UCSD-AML1 (cell line): ENCODE results near the gene GXYLT2.
A peak's percentile ranks its signal among the peaks of the same experiment; 100 is the strongest.

ENCODE experiments used
- DNase-seq: peaks from one replicate; lab custom pipeline; 2025; ENCODE audit not compliant: unreplicated experiment; lab: John Stamatoyannopoulos, UW

GXYLT2 gene, protein sequence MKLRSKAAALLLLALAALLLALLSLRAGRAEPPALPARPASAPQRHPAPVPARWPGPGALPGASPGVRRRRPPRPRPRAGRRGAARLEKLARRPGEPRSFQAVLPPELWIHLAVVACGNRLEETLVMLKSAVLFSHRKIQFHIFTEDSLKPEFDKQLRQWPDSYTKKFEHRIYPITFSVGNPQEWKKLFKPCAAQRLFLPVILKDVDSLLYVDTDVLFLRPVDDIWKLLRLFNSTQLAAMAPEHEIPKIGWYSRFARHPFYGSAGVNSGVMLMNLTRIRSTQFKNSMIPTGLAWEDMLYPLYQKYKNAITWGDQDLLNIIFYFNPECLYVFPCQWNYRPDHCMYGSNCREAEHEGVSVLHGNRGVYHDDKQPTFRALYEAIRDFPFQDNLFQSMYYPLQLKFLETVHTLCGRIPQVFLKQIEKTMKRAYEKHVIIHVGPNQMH

DNA sequence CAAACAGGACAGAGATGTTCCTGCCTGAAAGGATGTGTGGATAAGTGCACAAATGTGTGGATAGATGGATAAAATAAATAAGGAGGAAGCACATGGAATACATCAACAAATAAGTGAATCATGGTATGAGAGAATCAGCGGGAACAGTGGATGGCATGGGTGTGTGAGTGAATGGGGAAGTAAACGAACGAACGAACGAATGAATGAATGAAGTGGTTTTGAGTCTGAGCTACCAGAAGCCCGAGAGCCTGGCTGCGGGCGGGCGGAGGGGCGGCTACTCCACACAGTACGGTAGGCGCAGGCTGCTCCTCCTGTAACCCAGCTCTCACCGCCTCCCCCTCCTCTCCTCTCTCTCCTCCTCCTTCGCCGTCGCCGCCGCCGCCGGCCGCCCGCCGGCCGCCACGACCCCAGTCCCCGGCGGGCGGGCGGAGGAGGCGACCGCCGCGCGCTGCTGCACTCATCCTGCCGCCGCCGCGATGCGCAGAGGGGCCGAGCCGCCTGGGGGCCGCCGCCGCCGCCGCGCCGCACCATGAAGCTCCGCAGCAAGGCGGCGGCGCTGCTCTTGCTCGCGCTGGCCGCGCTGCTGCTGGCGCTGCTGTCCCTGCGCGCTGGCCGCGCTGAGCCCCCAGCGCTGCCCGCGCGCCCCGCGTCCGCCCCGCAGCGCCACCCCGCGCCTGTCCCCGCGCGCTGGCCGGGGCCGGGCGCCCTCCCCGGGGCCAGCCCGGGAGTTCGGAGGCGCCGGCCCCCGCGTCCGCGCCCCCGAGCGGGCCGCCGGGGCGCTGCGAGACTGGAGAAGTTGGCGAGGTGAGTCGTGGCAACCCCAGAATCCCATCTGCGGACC, at the start of gene GXYLT2:
GXYLT2 (plus strand) TSS at position 342 of the 841 bp plus-strand sequence; CDS start at position 530, 188 bp downstream.
- DNase-seq, result peak; percentile 46

- DNase-seq, result no peak
These were observed 48.8 kb upstream of the GXYLT2 start for GRCh38 chr3:72839057-72839456.

DNA sequence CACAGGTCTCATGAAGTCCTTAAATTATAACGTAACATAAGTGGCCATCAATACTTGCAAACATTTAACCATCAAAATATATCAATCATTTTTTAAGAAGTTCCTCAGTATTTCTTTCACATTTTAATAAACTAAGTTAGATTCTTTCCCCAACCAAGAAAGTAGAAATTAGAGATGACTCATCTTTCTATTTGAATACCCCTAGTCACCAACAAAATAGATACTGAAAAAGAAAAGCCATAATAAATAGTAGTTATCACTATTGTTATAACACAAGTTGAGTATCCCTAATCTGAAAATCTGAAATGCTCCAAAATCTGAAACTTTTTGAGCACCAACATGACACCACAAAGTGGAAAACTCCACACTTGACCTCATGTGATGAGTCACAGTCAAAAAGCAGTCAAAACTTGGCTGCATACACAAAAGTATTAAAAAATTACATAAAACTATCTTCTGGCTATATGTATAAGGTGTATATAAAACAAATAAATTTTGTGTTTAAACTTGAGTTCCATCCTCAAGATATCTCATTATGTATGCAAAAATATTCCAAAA, 43.3 kb upstream of the GXYLT2 start:
- DNase-seq, result no peak

DNA sequence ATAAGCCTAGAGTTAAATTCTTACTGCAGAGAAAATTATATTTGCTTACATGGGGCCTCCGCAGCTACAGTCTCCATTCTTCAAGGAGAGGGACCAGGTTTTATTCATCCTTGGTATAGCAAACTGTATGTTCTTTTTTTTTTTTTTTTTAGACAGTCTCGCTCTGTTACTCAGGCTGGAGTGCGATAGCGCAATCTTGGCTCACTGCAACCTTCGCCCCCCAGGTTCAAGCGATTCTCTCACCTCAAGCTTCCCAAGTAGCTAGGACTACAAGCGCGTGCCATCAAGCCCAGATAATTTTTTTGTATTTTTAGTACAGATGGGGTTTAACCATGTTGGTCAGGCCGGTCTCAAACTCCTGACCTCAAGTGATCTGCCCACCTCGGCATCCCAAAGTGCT, 41.7 kb upstream of the GXYLT2 start:
- DNase-seq, result no peak

DNA sequence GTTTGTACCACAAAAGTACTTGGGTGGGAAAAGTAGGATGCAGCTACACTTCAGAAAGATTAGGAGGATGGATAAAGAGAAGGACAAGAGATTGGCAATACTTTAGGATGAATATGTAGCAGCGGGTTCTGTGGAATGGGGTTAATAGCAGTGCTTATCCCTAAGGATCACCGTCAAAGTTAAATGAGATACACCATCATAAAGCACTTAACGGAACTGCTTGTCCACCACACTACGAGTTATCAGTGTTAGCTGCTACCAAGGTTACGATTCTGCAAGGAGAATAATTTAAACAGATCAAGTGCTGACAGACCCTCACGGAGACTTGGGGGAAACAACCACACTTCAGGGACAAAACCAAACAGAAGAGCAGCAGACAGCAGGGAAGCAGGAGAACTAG, 40.6 kb upstream of the GXYLT2 start:
- no peak for DNase-seq

DNA sequence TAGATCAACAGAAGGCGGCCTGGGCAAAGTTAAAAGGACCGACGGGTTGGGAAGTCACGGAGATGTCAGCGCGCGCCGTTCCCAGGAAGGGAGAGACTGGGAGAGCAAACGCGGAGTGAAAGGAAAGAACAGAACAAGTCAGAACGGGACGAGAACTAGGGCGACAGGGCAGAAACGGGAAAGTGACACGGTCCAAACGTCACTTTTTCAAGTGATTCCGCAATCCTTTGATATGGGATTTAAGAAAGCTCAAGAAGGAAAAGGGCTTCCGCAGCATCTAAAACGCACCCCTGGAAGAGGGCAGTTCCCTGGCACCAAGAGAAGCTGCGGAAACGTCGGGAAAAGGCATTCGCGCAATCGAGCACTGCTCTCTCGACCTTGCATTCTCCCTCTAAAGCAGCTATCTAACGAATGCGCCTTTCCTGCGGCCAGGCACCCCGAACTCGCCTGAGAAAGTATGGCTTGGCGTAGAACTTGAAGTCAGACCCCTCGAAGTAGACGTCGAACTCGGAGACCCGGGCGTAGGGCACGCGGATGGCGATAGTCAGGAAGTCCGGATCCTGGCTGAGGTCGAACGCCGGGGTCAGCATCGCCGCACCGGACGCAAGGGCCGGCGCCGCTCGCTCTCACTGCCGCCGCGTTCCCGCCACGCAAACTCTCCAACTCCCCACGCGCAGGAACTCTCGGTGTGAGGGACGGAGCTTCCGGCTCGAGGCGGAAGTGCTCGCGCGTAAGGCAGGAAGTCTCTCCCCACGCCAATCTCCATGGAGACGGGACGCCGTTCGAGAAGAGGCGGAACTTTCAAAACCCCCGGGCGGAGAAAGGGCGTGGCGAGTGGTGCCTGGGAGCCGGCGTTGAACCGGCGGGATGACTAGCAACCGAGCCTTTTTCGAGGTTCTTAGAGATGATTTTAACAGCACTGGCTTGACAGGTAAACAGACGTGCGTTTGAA, 39.8 kb upstream of the GXYLT2 start, which contains the start of gene SHQ1:
SHQ1 (minus strand) TSS at position 695 of the 952 bp plus-strand sequence; CDS start at position 590, 105 bp downstream.
- DNase-seq, result peak; percentile 92

DNA sequence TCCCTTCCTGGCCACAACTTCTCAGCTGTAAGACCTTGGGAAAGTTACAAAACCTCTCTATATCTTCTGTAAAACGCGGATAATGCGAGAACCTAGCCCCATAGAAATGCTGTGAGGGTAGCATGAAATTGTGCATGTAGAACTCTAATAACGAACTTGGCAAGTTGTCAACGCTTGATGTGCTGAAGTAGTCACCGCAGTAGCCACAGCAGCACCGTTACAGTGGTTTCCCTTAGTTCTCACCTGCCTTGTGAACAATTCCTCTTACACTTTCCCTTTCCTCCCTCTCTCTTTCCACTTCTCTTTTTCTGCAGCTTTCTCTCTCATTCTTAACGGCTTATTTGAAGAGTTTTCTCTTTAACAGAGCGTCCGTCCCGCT, 39.2 kb upstream of the GXYLT2 start:
- no peak for DNase-seq

- no peak for DNase-seq
These were observed 32.8 kb upstream of the GXYLT2 start for GRCh38 chr3:72855001-72855400.

DNA sequence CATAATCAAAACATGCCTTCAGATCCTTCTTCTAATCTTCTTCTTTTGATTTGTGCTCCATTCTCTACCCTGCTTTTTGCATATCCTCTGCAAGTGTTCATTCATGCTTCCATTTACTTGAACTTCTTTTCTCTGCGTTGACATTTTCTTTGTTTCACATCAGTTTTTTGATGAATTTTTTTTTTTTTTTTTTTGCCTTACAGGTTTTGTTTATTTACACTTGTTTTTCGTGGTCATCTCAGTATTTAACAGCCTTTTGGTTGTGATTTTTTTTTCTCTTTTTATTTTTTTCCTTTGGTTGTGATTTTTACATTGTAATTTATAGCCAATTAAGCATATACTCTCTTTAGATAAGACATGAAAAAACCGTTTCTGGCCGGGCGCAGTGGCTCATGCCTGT, 27.8 kb upstream of the GXYLT2 start:
- no peak for DNase-seq

DNA sequence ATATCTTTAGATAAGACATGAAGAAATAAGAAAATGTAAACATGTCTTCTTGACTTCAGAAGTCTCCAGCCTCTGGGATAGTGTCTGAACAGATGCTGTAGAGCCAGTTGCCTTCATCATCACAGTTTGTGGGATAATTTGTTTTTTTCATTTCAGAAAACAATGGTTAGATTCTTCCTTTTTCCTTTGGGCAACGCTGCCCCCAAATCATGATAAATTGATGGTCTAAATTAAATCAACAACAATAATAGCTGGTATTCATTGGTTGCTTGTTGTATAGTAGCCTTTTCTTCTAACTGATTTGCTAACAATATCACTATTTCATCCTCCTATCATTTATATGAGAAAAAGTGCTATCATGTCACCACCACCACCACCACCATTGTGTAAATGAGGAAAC, 27.0 kb upstream of the GXYLT2 start:
- no peak for DNase-seq

DNA sequence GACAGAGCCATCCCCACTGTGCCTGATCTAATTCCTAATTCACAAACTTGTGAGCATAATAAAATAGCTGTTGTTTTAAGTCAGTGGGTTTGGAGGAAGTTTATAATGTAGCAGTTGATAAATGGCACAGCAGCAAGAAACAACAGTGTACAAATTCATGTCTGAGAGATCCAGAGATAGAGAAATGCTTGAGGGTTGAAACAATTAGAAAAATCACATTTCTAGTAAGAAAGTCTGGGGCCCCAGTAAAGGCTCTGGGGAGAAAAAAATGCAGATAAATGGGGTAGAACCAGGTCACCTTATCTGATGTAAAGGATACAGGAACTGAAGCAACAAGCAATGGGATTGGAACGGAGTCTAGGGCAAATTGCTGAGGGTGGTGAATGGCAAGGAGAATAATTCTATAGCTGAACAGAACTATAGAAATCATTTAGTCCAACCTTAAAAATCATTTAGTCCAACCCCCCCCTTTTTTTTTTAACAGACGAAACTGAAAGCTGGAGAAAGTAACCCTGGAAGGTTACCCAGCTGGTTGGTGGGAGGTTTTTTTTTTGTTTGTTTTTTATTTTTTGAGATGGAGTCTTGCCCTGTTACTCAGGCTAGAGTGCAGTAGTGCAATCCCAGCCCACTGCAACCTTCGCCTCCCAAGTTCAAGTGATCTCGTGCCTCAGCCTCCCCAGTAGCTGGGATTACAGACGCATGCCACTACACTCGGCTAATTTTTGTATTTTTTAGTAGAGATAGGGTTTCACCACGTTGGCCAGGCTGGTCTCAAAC, 25.3 kb upstream of the GXYLT2 start:
- DNase-seq, result no peak

- DNase-seq, result no peak
These were observed 15.7 kb upstream of the GXYLT2 start for GRCh38 chr3:72872183-72872582.

- DNase-seq, result no peak
These were observed 522 bp upstream of the GXYLT2 start for GRCh38 chr3:72887343-72887704.

DNA sequence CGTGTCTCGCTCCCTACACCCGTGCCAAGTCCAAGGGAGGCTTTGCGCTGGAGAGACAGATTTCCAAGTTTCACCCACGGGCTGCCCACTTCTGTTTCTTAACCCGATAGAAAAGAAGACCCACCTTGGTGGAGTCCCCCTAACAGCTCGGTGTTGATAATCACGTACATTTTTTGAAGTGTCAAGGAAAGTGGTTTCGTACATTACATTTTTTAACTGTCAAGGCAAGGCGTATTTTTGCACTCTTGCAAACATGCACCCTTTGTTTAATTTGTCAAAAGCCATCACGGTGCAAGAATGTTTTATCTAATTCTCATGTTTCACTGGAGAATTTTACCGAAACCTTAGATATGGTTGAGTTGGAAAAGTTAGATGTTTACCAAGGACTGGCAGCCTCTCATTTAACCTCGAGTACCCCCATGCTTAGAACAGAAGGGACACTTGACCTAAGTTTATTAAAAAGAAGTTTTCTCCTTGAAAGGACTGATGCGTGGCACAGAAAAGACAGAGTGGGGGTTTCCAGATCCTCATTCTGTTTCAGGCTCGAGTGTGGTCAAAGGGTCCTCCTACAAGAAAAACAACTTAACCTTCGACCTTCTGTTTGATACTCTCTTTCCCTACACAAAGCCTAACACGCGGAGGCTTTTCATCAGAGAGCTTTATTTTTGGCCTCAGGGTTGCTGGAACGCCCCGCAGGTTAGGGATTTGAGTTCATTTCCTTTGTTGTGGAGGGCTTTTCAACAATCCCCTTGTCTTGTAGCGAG, 882 bp downstream of the GXYLT2 start:
- no peak for DNase-seq

GRCh38 chr3:72889310-72890165, 1.7 kb downstream of the GXYLT2 start:
- DNase-seq, result no peak

DNA sequence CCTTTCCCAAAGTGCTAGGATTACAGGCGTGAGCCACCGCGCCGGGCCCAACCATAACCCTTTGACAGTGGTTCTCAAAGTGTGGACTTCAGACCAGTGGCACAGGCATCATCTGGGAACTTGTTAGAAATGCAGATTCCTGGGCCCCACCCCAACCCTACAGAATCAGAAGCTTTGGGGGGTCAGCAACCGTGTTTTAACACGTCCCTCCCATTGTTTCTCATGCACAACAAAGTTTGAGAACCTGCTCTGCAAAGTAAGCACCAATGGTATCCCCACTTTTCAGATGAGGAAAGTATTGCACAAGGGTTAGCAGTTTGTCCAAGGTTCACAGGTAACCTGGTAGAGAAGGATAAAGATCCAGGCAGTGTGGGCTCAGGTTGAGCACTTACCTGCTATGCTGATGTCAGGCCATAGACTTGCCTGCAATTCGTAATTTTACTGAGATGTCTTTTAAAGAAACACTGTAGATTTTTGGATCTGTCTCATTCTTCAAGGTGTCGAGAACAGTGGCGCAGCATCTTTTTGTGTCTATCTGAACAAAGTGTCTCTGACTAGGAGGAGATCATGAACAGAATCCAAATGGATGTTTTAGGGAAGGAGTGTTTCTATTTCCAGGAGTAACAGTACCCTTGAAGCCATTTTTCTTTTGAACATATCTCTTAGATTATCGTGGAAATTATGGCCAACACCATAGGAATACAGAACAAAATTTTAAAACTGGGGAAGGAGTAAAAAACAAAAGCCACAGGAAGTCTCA, 2.5 kb downstream of the GXYLT2 start:
- DNase-seq, result no peak

DNA sequence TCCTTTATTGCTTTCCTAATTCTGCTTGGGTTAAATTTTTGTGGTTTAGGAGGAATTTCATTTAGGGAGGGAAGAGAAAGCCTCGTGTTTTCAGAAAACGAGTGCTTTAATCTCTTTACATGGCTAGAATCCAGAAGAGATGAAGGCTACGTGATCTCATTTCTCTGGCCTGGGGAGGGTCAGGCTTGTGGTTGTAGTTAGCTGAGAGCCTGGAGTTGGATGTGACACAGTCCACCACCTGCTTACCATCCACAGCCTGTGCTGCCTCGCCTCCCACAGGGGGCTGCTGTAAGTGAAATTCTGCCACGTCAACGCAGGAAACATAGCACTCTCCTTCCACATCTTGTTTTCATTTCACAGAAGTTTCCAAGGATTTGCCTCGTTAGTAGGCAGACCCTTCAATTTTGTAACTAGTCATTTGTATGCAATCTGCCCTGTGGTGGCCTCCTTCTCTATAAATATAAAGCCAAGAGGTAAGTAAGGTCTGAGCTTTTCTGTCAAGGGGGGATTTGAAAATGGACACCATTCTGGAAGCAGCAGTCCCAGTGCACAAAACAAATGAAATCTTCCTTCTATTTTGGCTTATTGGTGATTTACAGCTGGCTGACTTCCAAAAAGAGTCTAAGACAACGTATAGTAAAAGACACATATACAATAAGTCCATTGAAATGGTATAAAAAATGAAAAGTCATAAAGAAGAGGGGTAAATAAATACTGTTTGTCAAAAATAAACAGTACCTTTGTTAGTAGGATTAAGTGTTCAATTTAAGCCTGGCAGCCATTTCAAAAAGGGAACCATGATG, 3.4 kb downstream of the GXYLT2 start:
- DNase-seq, result no peak
